GM19240 (cell line): ENCODE data around the gene MPP1.

Source experiments
- DNase-seq: peaks from one replicate; pipeline ENCODE4 v3.0.0; 2011; ENCODE audit warnings: low spot score; ENCODE audit not compliant: insufficient read length

Gene MPP1

GRCh38 chrX:154732421-154733065 lies 72.7 kb downstream of the MPP1 start:
- DNase-seq = no peak

DNA sequence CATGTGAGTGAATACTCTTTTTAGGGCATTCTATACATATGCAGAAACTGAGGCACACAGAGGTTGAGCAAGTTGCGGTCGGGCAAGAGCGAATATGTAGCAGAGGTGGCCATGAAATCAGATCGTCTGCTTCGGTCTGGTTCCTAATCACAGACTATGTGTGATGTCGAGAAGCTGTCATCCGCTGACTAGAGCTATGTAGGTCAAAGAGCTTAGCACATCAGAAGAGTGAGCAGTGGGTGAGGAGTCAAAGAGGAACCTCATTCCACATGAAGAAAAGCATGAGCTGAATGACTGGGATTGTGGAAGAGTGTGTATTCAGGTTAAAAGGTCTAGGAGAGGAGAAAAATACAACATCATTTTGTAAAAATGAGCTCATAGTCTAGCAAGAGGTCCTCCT lies 73.4 kb downstream of the MPP1 start:
- DNase-seq = no peak

DNA sequence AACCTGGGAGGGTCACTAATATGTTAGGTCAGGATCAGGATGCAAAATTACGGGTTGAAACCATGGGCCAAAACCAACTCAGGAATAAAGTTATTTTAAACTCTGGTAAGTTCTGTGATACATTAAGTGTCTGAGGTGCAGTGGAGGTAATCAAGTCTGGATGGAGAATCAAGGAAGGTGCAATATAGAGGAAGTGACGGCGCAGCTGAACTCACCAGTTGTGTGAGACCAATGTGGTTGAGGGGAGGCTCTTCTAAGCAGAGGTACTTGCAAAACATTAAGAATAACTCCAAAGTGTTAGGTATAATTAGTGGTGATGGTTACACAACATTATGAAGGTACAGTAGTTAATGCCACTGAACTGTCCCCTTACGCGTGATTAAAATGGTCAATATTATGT lies 74.1 kb downstream of the MPP1 start:
- no peak for DNase-seq

GRCh38 chrX:154730253-154730891 lies 74.9 kb downstream of the MPP1 start:
- DNase-seq = no peak

GRCh38 chrX:154729439-154729838 lies 75.8 kb downstream of the MPP1 start:
- no peak for DNase-seq
